Activated gamma-delta T cell (primary cell): Measurements from ENCODE around the gene PARD3.

Source experiments
- DNase-seq: peaks from one replicate; lab custom pipeline; 2025; lab: John Stamatoyannopoulos, UW

PARD3 gene

GRCh38 chr10:34689053-34689452 lies 126.0 kb downstream of the PARD3 start:
- DNase-seq, result no peak

- DNase-seq, result no peak
Measured at GRCh38 chr10:34687434-34688210, 127.5 kb downstream of the PARD3 start.

- no peak for DNase-seq
Measured at GRCh38 chr10:34682580-34682979, 132.5 kb downstream of the PARD3 start.

GRCh38 chr10:34681933-34682332 lies 133.2 kb downstream of the PARD3 start:
- no peak for DNase-seq

GRCh38 chr10:34679177-34679576 lies 135.9 kb downstream of the PARD3 start:
- DNase-seq, result no peak

- no peak for DNase-seq
Measured at GRCh38 chr10:34677591-34677990, 137.5 kb downstream of the PARD3 start.

- DNase-seq, result no peak
Measured at GRCh38 chr10:34677132-34677531, 138.0 kb downstream of the PARD3 start.

- DNase-seq, result no peak
Measured at GRCh38 chr10:34674176-34674575, 140.9 kb downstream of the PARD3 start.

- DNase-seq, result no peak
Measured at GRCh38 chr10:34670081-34670480, 145.0 kb downstream of the PARD3 start.

GRCh38 chr10:34669079-34669478 lies 146.0 kb downstream of the PARD3 start:
- DNase-seq, result no peak

GRCh38 chr10:34667177-34667576 lies 147.9 kb downstream of the PARD3 start:
- no peak for DNase-seq

- no peak for DNase-seq
Measured at GRCh38 chr10:34666008-34666704, 148.9 kb downstream of the PARD3 start.

- no peak for DNase-seq
Measured at GRCh38 chr10:34664706-34665105, 150.4 kb downstream of the PARD3 start.

GRCh38 chr10:34661580-34661979 lies 153.5 kb downstream of the PARD3 start:
- DNase-seq, result no peak

GRCh38 chr10:34658934-34659333 lies 156.2 kb downstream of the PARD3 start:
- DNase-seq, result no peak

- DNase-seq, result no peak
Measured at GRCh38 chr10:34656661-34657060, 158.4 kb downstream of the PARD3 start.

GRCh38 chr10:34655286-34656170 lies 159.6 kb downstream of the PARD3 start:
- no peak for DNase-seq

GRCh38 chr10:34654211-34654610 lies 160.9 kb downstream of the PARD3 start:
- no peak for DNase-seq

GRCh38 chr10:34653530-34653929 lies 161.6 kb downstream of the PARD3 start:
- DNase-seq, result no peak

- DNase-seq, result no peak
Measured at GRCh38 chr10:34651416-34652195, 163.5 kb downstream of the PARD3 start.

GRCh38 chr10:34650156-34650555 lies 164.9 kb downstream of the PARD3 start:
- DNase-seq, result no peak

GRCh38 chr10:34649385-34649784 lies 165.7 kb downstream of the PARD3 start:
- no peak for DNase-seq
